GM19468 (cell line): Measurements from ENCODE around the gene TXNL4A.
A peak's percentile ranks its signal among the peaks of the same experiment; 100 is the strongest.
"Not testable (repeated sequence)": the region's sequence is repeated elsewhere in the genome, so short reads cannot be mapped to it uniquely, and the experiment has no call there.

ENCODE experiments used
- ATAC-seq: cut with Tn5 transposase; IDR thresholded peaks from one replicate; pipeline ENCODE4 v1.9.1; 2021; ENCODE audit warnings: mild to moderate bottlenecking, moderate library complexity, moderate number of reproducible peaks; ENCODE audit not compliant: unreplicated experiment; ENCODE audit errors: extremely low read depth

TXNL4A gene

GRCh38 chr18:79965119-79965902 lies 23.1 kb downstream of the TXNL4A start:
- ATAC-seq = no peak

GRCh38 chr18:79964330-79965118 lies 23.8 kb downstream of the TXNL4A start, which contains the start of gene HSBP1L1:
TSS of gene HSBP1L1 (plus strand) at chr18:79964643. CDS start at chr18:79964736, 93 bp downstream.
- peak; percentile 88 for ATAC-seq

- no peak for ATAC-seq
These were observed 24.6 kb downstream of the TXNL4A start for GRCh38 chr18:79963658-79964329.

GRCh38 chr18:79962835-79963657 lies 25.3 kb downstream of the TXNL4A start:
- ATAC-seq = no peak

GRCh38 chr18:79962311-79962710 lies 26.1 kb downstream of the TXNL4A start:
- no peak for ATAC-seq

- ATAC-seq = no peak
These were observed 26.7 kb downstream of the TXNL4A start for GRCh38 chr18:79961527-79962291.

GRCh38 chr18:79960921-79961526 lies 27.3 kb downstream of the TXNL4A start:
- ATAC-seq = no peak

- not testable (repeated sequence) for ATAC-seq
These were observed 28.1 kb downstream of the TXNL4A start for GRCh38 chr18:79960161-79960801.

GRCh38 chr18:79958981-79959380 lies 29.4 kb downstream of the TXNL4A start:
- ATAC-seq = no peak

- no peak for ATAC-seq
These were observed 32.1 kb downstream of the TXNL4A start for GRCh38 chr18:79956276-79956675.

GRCh38 chr18:79955302-79956075 lies 32.9 kb downstream of the TXNL4A start:
- ATAC-seq = no peak

- ATAC-seq = no peak
These were observed 33.6 kb downstream of the TXNL4A start for GRCh38 chr18:79954791-79955190.

GRCh38 chr18:79953971-79954651 lies 34.3 kb downstream of the TXNL4A start:
- ATAC-seq = no peak

GRCh38 chr18:79952996-79953559 lies 35.3 kb downstream of the TXNL4A start:
- ATAC-seq = no peak

- ATAC-seq = no peak
These were observed 35.8 kb downstream of the TXNL4A start for GRCh38 chr18:79952456-79952995.
